OCI-LY1 (cell line): ENCODE measurements around the gene TRIM51.

Source experiments
- CTCF ChIP-seq: fragments of 200-600 bp; sonication (generic), shearing (Covaris generic); IDR thresholded peaks from 2 replicates; pipeline ENCODE4 v1.5.1; 2017; ENCODE audit warnings: mild to moderate bottlenecking, antibody characterized with exemption, low read length, moderate library complexity, mixed read lengths
- EZH2 ChIP-seq: fragments of 200-600 bp; sonication (generic), shearing (Covaris generic); IDR thresholded peaks from 2 replicates; pipeline ENCODE4 v1.8.0; 2017; ENCODE audit warnings: borderline replicate concordance, mixed run types, mild to moderate bottlenecking, antibody characterized with exemption, low read length, moderate library complexity, mixed read lengths

- TF ChIP-seq EZH2, result no peak
- no peak for TF ChIP-seq CTCF
Observed at GRCh38 chr11:55920537-55920936, 37.4 kb downstream of the TRIM51 start.
